Gastroesophageal sphincter (tissue), 4 donors: Measurements from ENCODE around the gene SLC35E2B. TPM values are rescaled to one million over a fixed set of nuclear protein-coding genes. Genes with fewer than 3 reads are reported as not detected.

Experiments used
- ATAC-seq: fragments of 150-250 bp; one replicate; pipeline ENCODE4 v1.9.1; 2016; ENCODE audit warnings: mild to moderate bottlenecking, moderate library complexity
- H3K27ac ChIP-seq, 4 donors: fragments of 200-600 bp; sonication (generic) in 3 of 4; 1 replicate in 3 of 4; 2 replicates in 1 of 4; pipeline ENCODE4 v1.5.1; 2016 to 2019
- H3K27me3 ChIP-seq: fragments of 200-600 bp; sonication (generic); one replicate; pipeline ENCODE4 v1.5.1; 2019
- H3K36me3 ChIP-seq, 2 donors: fragments of 200-600 bp; sonication (generic); one replicate each; pipeline ENCODE4 v1.5.1; 2019; ENCODE audit warnings: control low read depth in 1 of 2
- H3K4me1 ChIP-seq, 3 donors: fragments of 200-600 bp; sonication (generic); 1 replicate in 2 of 3; 2 replicates in 1 of 3; pipeline ENCODE4 v1.5.1; 2016 to 2019; ENCODE audit warnings: control low read depth in 2 of 3
- H3K4me3 ChIP-seq, 2 donors: fragments of 200-600 bp; sonication (generic); one replicate each; pipeline ENCODE4 v1.5.1; 2019; ENCODE audit warnings: mild to moderate bottlenecking in 1 of 2, moderate library complexity in 1 of 2
- H3K9me3 ChIP-seq, 3 donors: fragments of 200-600 bp; sonication (generic); one replicate each; pipeline ENCODE4 v1.5.1; 2017 to 2019; ENCODE audit warnings: control low read depth in 2 of 3
- EP300 ChIP-seq: sonication (generic); formaldehyde crosslinking; IDR thresholded peaks from one replicate; pipeline ENCODE4 v1.6.1; 2017; ENCODE audit warnings: antibody characterized with exemption, mild to moderate bottlenecking
- POLR2A ChIP-seq, 2 donors: fragments of 450-650 bp; IDR thresholded peaks; one replicate each; pipeline ENCODE4 v1.6.1; 2017; ENCODE audit warnings: antibody characterized with exemption in 2 of 2, mild to moderate bottlenecking in 2 of 2, moderate library complexity in 1 of 2
- POLR2AphosphoS5 ChIP-seq: sonication (generic); formaldehyde crosslinking; IDR thresholded peaks from one replicate; pipeline ENCODE4 v1.6.1; 2017; ENCODE audit warnings: antibody characterized with exemption
- WGBS, 2 donors: methylation state at CpG; one replicate each; pipeline ENCODE4 v1.1.5; 2018; ENCODE audit warnings: low coverage in 1 of 2; 5-methylcytosine and 5-hydroxymethylcytosine counted together
- total RNA-seq, 4 donors: library from RNA; depleted of rRNA; stranded (reverse); fragments of >200 nt; gene quantifications; one replicate each; pipeline ENCODE4 v1.1.0, GENCODE V29; 2016
- TF ChIP-seq, protein P1 (sequence below), 4 experiments: fragments of 200-600 bp in 2 of 4; fragments of 450-650 bp in 2 of 4; sonication (generic) in 1 of 4; IDR thresholded peaks; one replicate each; pipeline ENCODE4 v1.5.1; 2017 to 2019; ENCODE audit warnings: antibody characterized with exemption in 4 of 4, mild to moderate bottlenecking in 2 of 4, moderate library complexity in 2 of 4

Gene SLC35E2B
- total RNA-seq, 4 donors from 2014 or later = 18.7 to 56.9 (median 37.9) TPM

DNA sequence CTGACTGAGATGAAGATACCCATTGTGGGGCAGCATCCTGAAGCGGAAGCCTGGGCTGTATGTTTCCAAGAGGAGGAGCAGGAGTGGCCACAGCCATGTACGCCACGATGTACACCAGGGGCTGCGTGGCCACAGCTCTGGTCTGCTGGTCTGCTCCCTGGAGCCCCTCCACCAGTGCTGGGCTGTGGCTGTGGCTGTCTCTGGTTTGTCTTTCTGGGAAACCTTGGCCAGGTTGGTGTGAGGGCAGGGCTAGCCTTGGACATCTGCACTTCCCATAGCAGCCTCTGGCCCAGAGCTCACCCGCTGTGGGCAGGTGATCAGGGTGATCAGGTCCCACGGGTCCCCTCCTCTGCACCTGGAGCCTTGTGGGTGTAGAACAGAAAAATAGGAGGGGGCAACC, 74.7 kb downstream of the SLC35E2B start:
- ATAC-seq = no peak
- H3K27me3 ChIP-seq = no peaks in the 10 kb centered on the region
- WGBS, 2 donors = 85% methylated on average over 5 of the region's 6 CpGs; no CpG with 5 or more reads in 1 of the 2 donors
- peaks cover 0 to 25% of the 10 kb centered on the region in 2 donors for H3K36me3 ChIP-seq
- no peak for TF ChIP-seq POLR2AphosphoS5
- no peak for TF ChIP-seq POLR2A (IDR thresholded peaks at IDR 0.05)
- TF ChIP-seq, protein P1, sequence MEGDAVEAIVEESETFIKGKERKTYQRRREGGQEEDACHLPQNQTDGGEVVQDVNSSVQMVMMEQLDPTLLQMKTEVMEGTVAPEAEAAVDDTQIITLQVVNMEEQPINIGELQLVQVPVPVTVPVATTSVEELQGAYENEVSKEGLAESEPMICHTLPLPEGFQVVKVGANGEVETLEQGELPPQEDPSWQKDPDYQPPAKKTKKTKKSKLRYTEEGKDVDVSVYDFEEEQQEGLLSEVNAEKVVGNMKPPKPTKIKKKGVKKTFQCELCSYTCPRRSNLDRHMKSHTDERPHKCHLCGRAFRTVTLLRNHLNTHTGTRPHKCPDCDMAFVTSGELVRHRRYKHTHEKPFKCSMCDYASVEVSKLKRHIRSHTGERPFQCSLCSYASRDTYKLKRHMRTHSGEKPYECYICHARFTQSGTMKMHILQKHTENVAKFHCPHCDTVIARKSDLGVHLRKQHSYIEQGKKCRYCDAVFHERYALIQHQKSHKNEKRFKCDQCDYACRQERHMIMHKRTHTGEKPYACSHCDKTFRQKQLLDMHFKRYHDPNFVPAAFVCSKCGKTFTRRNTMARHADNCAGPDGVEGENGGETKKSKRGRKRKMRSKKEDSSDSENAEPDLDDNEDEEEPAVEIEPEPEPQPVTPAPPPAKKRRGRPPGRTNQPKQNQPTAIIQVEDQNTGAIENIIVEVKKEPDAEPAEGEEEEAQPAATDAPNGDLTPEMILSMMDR (IDR thresholded peaks at IDR 0.05) = no peak
- TF ChIP-seq EP300 = no peak
- H3K9me3 ChIP-seq = no peaks in the 10 kb centered on the region
- H3K4me3 ChIP-seq = no peak overlapping the region
- no peak overlapping the region for H3K27ac ChIP-seq
- H3K4me1 ChIP-seq = peaks cover 0 to 72% (median 22%) of the 10 kb centered on the region in 3 donors

GRCh38 chr1:1617516-1617915, 75.1 kb downstream of the SLC35E2B start:
- TF ChIP-seq POLR2A (IDR thresholded peaks at IDR 0.05) = no peak
- no peak for TF ChIP-seq POLR2AphosphoS5
- no peak for TF ChIP-seq EP300
- TF ChIP-seq, protein P1 (IDR thresholded peaks at IDR 0.05) = no peak
- H3K4me1 ChIP-seq = peaks cover 0 to 69% (median 22%) of the 10 kb centered on the region in 3 donors

DNA sequence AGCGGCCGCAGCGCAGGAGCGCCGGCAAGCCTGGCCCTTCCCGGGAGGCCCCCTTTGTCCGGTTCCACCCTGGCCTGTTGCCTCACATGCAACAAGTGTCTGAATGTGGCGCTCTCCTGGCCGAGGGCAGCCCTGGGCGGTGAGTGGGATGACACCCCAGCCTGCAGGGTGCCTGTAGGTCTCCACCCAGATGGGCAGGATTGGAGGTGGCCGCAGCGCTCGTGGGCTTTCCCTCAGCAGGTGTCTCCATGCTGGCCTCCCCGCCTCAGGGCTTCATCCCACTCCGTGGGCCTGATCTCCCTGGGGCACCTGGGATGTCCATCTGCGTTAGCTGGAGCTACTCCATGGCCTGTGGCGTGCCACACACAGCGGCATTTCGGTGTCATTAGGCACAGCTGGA, 75.8 kb downstream of the SLC35E2B start:
- TF ChIP-seq POLR2AphosphoS5 (no peak), EP300 (no peak), POLR2A (IDR thresholded peaks at IDR 0.05) (no peak)
- TF ChIP-seq, protein P1 (IDR thresholded peaks at IDR 0.05) = no peak
- Histone ChIP-seq H3K36me3 (peaks cover 0 to 25% of the 10 kb centered on the region in 2 donors), H3K27me3 (no peaks in the 10 kb centered on the region), H3K4me1 (peaks cover 0 to 62% (median 22%) of the 10 kb centered on the region in 3 donors), H3K4me3 (peak overlapping the region; percentile 70 to 85), H3K9me3 (no peaks in the 10 kb centered on the region), H3K27ac (peak overlapping the region in 1 of 4 donors; percentile 100)
- ATAC-seq = no peak
- WGBS, 2 donors = 75 to 88% methylated on average over 2 to 6 of the region's 19 CpGs

More at GRCh38 chr1:1617516-1617915, 75.1 kb downstream of the SLC35E2B start:
- Histone ChIP-seq H3K4me3 (no peak overlapping the region), H3K27me3 (no peaks in the 10 kb centered on the region), H3K36me3 (peaks cover 0 to 25% of the 10 kb centered on the region in 2 donors), H3K9me3 (no peaks in the 10 kb centered on the region), H3K27ac (no peak overlapping the region)
- no peak for ATAC-seq
- WGBS, 2 donors = 92% methylated on average over 4 of the region's 11 CpGs; no CpG with 5 or more reads in 1 of the 2 donors

DNA sequence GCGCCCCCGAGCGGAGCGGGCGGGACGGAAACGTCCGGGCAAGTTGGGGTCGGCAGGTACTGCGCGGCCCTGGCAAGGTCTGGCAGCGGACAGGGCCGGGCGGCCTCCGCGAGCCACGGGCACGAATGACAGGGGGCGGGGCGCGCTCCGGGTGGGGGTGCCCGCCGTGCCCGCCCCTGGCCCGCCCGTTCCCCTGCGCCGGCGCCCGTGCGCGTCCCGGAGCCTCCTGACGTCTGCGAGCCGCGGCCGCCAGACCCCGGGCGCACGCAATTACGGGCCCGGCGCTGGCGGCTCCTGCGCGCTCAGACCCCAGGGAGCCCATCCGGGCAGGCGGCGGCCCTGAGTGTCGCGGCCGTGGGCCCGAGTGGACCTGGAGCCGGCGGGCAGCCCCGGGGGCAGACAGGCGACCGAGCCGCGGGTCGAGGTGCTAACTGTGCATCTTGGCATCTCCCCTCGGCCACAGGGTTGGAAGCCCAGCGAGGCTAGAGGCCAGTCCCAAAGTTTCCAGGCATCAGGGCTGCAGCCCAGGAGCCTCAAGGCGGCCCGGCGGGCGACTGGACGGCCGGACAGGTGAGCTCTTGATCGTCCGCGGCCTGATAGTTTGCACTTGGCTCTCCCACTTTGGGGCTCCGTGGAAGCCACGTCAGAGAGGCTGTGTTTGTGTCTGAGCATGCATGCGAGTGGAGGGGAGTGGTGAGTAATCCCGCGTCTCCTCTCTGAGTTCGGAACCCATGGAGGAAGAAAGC, 76.4 kb downstream of the SLC35E2B start:
- 44% methylated on average over 3 of the region's 80 CpGs; no CpG with 5 or more reads in 1 of the 2 donors for WGBS, 2 donors
- no peaks in the 10 kb centered on the region for H3K27me3 ChIP-seq
- no peaks in the 10 kb centered on the region for H3K9me3 ChIP-seq
- peaks cover 0 to 25% of the 10 kb centered on the region in 2 donors for H3K36me3 ChIP-seq
- peak overlapping the region; percentile 70 to 85 for H3K4me3 ChIP-seq
- peak overlapping the region; percentile 91 to 100 (median 100) for H3K27ac ChIP-seq
- TF ChIP-seq POLR2A (IDR thresholded peaks at IDR 0.05) = no peak
- TF ChIP-seq, protein P1 (IDR thresholded peaks at IDR 0.05) = no peak
- TF ChIP-seq POLR2AphosphoS5 = no peak
- peaks cover 0 to 56% (median 22%) of the 10 kb centered on the region in 3 donors for H3K4me1 ChIP-seq
- ATAC-seq = peak; percentile 25
